Upper lobe of right lung (tissue), 1 donor: ENCODE measurements around the gene ANKRD63. TPM values are rescaled to one million over a fixed set of nuclear protein-coding genes. Genes with fewer than 3 reads are reported as not detected.

Experiments used
- ATAC-seq: fragments of 200-7000 bp; cut with Tn5 transposase; one replicate; pipeline ENCODE4 v1.9.1; 2020; ENCODE audit warnings: mild to moderate bottlenecking, moderate library complexity
- DNase-seq: peaks from one replicate; pipeline ENCODE4 v3.0.0-alpha.2; 2020
- H3K27ac ChIP-seq: fragments of 200-600 bp; one replicate; pipeline ENCODE4 v1.8.0; 2022
- H3K27me3 ChIP-seq: fragments of 200-600 bp; one replicate; pipeline ENCODE4 v1.8.0; 2022; ENCODE audit warnings: mild to moderate bottlenecking
- H3K36me3 ChIP-seq: fragments of 200-600 bp; one replicate; pipeline ENCODE4 v1.8.0; 2022
- H3K4me1 ChIP-seq: fragments of 200-600 bp; one replicate; pipeline ENCODE4 v1.8.0; 2022
- H3K4me3 ChIP-seq: fragments of 200-600 bp; one replicate; pipeline ENCODE4 v1.8.0; 2022; ENCODE audit warnings: mild to moderate bottlenecking
- H3K9me3 ChIP-seq: fragments of 200-600 bp; one replicate; pipeline ENCODE4 v1.8.0; 2022
- CTCF ChIP-seq: fragments of 200-600 bp; IDR thresholded peaks from one replicate; pipeline ENCODE4 v1.8.0; 2022; ENCODE audit warnings: antibody characterized with exemption
- intact Hi-C: fragments of 100-400 bp; cut with DNase I; formaldehyde crosslinking; loops from one replicate; pipeline ENCODE4 v1.11.0; 2022
- total RNA-seq: library from RNA; stranded (reverse); fragmentation: NEBNext Ultra II Directional; extraction: Animal tissue kit (Norgen Biotek cat#: 25700); gene quantifications from one replicate; pipeline ENCODE4 v1.2.1, GENCODE V29; 2021
- donor health status: DM: no; HTN: yes; CAD: no; lungs with severe emphysema.

ANKRD63 gene
- total RNA-seq, 1 donor from 2014 or later, result not detected

GRCh38 chr15:40249477-40250303, 33.2 kb downstream of the ANKRD63 start:
- peaks cover 9% of the 10 kb centered on the region for H3K4me1 ChIP-seq
- DNase-seq, result peak; percentile 44
- no peak overlapping the region for H3K27ac ChIP-seq
- no peaks in the 10 kb centered on the region for H3K9me3 ChIP-seq
- no peaks in the 10 kb centered on the region for H3K36me3 ChIP-seq
- H3K4me3 ChIP-seq, result no peak overlapping the region
- ATAC-seq, result no peak
- H3K27me3 ChIP-seq, result peaks cover 19% of the 10 kb centered on the region
- intact Hi-C loops, result no loop called here
- no peak for TF ChIP-seq CTCF

- Histone ChIP-seq H3K27ac (no peak overlapping the region), H3K4me1 (peaks cover 4% of the 10 kb centered on the region), H3K4me3 (no peak overlapping the region), H3K36me3 (no peaks in the 10 kb centered on the region), H3K27me3 (peaks cover 12% of the 10 kb centered on the region), H3K9me3 (no peaks in the 10 kb centered on the region)
- TF ChIP-seq CTCF, result no peak
- DNase-seq (peak; percentile 50), ATAC-seq (no peak)
- intact Hi-C loops, result no loop called here
Observed at GRCh38 chr15:40248006-40248783, 34.7 kb downstream of the ANKRD63 start.

GRCh38 chr15:40247406-40247971, 35.4 kb downstream of the ANKRD63 start:
- H3K36me3 ChIP-seq, result no peaks in the 10 kb centered on the region
- TF ChIP-seq CTCF, result no peak
- intact Hi-C loops, result no loop called here
- DNase-seq (peak; percentile 48), ATAC-seq (no peak)
- H3K4me1 ChIP-seq, result no peaks in the 10 kb centered on the region
- H3K4me3 ChIP-seq, result no peak overlapping the region
- H3K27me3 ChIP-seq, result peaks cover 6% of the 10 kb centered on the region
- H3K9me3 ChIP-seq, result no peaks in the 10 kb centered on the region
- no peak overlapping the region for H3K27ac ChIP-seq

GRCh38 chr15:40246496-40247280, 36.2 kb downstream of the ANKRD63 start:
- DNase-seq, result peak; percentile 41
- intact Hi-C loops, result no loop called here

More at GRCh38 chr15:40246496-40247280, 36.2 kb downstream of the ANKRD63 start:
- TF ChIP-seq CTCF, result no peak
- ATAC-seq, result no peak
- H3K4me1 ChIP-seq, result no peaks in the 10 kb centered on the region
- H3K27me3 ChIP-seq, result no peaks in the 10 kb centered on the region
- no peak overlapping the region for H3K4me3 ChIP-seq
- no peaks in the 10 kb centered on the region for H3K36me3 ChIP-seq
- H3K9me3 ChIP-seq, result no peaks in the 10 kb centered on the region
- H3K27ac ChIP-seq, result no peak overlapping the region
